ENCODE measurements around the gene CBFA2T3.
"Not testable (repeated sequence)": the region's sequence is repeated elsewhere in the genome, so short reads cannot be mapped to it uniquely, and the experiment has no call there.

Gene CBFA2T3

GRCh38 chr16:89012622-89012995, 35.6 kb upstream of the CBFA2T3 start:
- no peak for DNase-seq (ENCODE audit: low spot score)

GRCh38 chr16:89011909-89012621, 35.1 kb upstream of the CBFA2T3 start:
- DNase-seq (ENCODE audit: low spot score): no peak

- DNase-seq (ENCODE audit: low spot score): no peak
Measured at GRCh38 chr16:89010210-89010925, 33.4 kb upstream of the CBFA2T3 start.

GRCh38 chr16:89009343-89010209, 32.6 kb upstream of the CBFA2T3 start:
- peak; percentile 43 for DNase-seq (ENCODE audit: low spot score)

DNA sequence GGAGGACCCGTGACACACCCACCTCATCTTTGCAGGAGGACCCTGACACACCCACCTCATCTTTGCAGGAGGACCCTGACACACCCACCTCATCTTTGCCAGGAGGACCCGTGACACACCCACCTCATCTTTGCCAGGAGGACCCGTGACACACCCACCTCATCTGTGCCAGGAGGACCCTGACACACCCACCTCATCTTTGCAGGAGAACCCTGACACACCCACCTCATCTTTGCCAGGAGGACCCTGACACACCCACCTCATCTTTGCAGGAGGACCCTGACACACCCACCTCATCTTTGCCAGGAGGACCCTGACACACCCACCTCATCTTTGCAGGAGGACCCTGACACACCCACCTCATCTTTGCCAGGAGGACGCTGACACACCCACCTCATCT, 31.8 kb upstream of the CBFA2T3 start:
- not testable (repeated sequence) for DNase-seq (ENCODE audit: low spot score)

DNA sequence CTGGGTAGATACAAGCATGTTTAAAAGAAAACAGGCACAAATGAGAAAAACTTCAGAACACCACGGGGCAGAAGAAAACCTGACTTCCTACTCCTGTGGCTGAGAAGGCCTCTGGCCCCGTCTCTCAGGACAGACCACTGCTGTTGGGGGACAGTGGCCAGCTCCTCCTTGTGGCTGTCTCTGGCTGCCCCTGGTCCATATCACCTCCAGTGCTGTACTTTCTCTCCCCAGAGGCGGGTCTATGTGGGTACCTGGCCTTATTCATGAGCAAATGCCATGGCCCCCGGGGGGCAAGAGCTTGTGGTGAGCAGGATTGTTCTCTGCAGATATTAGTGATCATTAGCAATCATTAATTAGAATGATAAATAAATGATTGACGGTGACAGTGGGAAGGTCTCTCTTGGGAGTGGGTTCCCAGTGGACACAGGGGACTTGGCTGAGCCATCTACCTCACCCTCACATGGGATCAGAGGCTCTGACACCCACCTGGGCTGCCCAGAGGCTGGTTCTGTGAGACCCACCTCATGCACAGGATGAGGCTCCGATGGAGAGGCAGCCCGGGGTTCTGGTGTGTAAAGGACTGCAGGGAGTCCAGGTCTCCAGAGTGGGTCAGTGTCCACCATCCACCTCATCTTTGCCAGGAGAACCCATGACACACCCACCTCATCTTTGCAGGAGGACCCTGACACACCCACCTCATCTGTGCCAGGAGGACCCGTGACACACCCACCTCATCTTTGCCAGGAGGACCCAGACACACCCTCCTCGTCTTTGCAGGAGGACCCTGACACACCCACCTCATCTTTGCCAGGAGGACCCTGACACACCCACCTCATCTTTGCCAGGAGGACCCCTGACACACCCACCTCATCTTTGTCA, 30.6 kb upstream of the CBFA2T3 start:
- no peak for DNase-seq (ENCODE audit: low spot score)

DNA sequence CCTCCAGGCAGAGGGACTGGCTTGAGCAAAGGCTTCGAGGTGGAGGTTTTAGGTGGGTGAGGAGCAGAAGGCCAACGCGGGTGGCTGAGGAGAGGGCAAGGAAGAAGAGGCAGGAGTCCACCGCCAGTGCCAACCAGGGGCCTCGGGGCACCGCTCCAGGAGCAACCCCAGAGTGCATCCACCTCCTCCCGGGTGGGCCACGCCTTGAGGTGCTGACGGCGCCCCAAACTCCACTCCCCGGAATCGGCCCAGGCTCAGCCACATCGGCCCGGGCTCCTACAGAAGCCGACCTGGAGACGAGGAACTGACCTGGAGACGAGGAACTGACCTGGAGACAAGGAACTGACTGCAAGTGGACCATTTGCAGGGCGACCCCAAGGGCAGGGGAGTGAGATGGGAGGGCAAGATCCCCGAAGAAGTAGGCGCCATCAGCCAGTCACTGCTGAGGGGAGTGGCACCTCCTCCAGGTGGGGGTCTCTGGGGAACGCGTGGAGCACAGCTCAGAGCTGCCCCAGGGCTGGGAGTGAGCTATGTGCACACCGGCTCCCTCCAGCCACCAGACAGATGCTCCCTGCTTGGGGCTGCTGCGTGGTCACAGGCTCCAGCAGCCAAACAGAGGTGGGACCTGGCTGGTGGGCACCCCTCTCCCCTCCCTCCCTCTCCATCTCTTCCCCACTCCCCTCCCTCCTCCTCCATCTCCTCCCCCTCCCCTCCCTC, 29.2 kb upstream of the CBFA2T3 start:
- no peak for DNase-seq (ENCODE audit: low spot score)

DNA sequence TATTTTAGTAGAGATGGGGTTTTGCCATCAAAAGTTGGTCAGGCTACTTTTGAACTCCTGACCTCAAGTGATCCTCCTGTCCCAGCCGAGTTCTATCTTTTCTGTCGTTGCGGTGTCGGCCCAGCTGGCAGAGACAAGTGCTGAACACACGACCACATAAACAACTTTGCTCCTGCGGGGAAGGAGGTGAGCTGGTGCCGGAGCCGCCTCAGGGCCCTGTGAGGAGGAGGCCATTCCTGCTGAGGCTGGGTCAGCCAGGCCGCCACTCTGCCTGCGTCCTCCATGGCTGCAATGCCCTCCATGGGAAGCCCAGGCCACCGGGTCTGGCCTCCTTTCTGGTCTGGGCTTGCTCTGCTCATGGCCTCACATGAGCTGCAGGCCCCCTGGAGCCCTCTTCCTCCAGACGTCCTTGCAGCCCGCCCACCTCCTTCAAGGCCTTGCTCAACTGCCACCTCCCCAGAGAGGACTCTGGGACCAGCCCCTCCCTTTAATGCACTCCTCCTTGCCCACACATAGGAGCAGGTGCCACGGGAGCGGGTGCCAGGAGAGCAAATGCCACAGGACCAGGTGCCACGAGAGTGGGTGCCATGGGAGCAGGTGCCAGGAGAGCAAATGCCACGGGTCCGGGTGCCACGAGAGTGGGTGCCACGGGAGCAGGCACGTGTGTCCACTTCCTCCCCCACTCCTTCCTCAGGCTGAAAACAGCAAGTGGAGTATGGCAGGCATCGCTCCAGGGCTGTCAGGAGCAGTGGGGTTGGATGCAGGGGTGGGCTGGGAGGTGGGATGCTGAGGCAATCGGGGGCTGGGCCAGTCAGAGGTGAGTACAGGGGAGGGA, 28.4 kb upstream of the CBFA2T3 start:
- no peak for DNase-seq (ENCODE audit: low spot score)

DNA sequence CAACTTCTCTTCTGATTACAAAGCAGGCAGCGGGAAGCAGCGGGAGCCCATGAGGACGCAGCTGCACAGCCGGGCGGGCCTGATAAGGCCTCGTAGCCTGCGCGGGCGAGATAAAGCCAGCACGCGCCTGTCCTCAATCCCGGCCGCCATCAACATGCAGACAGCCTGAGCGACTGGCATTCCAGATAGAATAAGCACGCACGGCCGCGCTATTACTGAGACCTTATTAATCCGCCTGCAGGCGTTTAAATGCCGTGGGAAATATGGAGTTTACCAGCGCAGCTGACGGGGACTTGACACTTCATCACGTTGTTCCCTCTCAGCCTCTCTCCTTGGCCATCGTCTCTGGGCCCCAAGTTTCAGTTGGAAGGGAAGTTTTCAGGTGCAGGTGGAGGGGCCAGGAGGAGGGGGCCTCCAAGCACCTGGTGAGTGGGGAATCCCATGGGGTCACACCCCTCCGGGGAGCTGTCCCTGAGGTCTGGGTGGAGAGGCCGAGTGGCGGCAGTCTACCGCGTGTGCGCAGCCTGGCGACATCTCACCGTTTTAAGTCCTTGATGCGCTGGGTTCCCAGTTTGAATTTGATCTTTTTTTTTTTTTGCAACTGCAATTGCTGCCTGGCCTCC, 27.3 kb upstream of the CBFA2T3 start:
- DNase-seq (ENCODE audit: low spot score): peak; percentile 96

DNA sequence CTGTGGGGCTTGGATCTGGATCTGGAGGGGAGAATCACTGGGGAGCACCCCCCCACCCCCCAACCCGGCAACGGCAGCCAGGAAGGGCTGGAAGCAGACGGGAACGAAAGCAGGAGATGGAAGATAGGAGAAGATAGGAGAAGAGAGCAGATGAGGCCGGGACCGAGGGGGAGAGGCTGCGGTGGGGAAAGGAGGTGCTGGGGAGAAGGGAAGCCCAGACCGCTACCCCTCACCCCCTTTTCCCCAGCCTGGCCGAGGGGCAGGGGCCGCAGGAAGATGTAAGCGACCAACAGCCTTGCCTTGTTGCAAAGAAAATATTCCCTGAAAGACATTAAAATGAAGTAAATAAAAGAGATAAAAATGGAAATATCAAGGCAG, 26.8 kb upstream of the CBFA2T3 start:
- no peak for DNase-seq (ENCODE audit: low spot score)

- DNase-seq (ENCODE audit: low spot score): peak; percentile 75
Measured at GRCh38 chr16:89002851-89003830, 26.1 kb upstream of the CBFA2T3 start.

DNA sequence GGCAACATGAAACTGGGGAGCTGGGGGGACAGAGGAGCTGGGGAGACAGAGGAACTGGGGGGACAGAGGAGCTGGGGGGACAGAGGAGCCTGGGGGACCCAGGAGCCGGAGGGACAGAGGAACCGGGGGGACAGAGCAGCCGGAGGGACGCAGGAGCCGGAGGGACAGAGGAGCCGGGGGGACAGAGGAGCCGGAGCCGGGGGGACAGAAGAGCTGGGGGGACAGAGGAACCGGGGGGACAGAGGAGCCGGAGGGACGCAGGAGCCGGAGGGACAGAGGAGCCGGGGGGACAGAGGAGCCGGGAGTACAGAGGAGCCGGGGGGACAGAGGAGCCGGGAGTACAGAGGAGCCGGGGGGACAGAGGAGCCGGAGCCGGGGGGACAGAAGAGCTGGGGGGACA, 25.1 kb upstream of the CBFA2T3 start:
- DNase-seq (ENCODE audit: low spot score): not testable (repeated sequence)

DNA sequence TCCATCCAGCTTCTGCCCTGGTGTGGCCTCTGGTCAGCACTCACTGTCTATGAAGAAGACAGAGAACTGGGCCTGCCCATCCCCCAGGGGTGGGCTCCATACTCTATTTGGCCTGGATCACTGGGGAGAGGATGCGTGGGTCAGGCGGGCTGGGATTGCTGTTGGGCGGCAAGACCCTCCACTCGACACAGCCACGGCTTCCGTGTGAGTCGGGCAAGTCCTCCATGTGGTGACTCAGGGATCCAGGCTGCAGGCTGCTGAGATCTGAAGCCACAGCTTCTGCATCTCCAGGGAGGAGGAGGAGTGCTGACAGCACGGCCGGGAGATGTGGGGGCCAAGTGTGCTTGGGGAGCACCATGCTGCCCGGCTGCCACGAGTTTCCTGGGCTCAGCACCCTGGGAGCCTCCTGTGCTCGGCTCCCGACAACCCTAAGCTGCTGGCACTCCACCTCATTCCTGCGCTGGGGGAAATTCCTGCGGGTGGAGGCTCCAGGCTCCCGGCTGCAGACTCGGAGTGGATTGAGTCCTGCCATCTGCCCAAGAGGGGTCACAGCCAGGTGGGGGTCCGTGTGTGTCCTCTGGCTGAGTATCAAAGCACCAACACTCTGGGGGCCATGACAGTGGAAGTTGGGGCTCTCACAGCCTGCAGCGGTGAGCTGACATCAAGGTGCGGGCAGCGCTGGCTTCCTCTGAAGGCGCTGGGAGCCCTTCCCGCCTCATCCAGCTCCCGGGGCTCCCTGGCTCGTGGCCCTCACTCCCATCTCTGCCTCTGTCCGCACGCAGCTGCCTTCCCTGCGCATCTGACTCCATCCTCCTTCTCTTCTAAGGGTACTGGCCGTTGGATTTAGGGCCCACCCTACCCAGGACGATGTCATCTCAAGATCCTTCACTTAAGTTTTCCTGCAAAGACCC, 24.4 kb upstream of the CBFA2T3 start:
- no peak for DNase-seq (ENCODE audit: low spot score)

DNA sequence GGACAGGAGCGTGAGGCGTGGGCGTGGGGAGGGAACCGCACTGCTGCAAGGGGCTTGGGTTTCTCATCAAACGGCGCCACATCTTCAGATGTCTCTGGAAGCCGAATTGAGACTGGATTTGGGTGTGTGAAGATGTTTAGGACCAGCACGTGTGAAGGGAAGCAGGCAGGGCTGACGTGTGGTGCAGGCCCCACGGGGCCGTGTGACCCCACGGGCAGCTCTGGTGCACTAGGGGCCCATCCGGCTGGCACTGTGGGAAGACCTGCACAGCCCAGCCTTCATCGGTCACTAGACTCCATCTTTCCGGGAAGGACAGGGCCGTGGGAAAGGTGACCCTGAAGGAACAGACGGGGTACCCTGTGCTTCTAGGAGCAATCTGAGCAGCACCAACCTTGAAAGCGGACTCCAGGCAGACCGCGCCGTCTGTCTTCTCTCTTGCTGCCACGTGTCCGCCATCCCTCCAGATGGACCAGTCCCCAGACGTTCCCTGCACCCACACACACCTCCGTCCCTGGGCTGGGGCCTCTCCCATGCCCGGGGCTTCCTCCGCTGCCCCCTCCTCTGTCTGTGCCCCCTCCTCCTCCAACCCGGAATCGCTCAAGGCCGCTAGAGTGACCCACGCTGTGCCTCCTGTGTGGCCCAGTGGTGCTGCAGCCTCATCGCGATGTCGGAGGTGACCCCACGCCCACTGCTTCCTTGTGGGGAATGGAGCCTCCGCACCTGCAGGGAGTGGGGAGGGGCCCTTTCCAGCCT, 23.4 kb upstream of the CBFA2T3 start:
- no peak for DNase-seq (ENCODE audit: low spot score)

GRCh38 chr16:88999457-89000206, 22.6 kb upstream of the CBFA2T3 start:
- DNase-seq (ENCODE audit: low spot score): no peak

Data from hematopoietic multipotent progenitor cell treated with erythropoietin and hydrocortisone succinate and interleukin-3 and kit ligand, for 17 days (in vitro differentiated cells).